Activated CD8-positive, alpha-beta memory T cell treated with anti-CD3 and anti-CD28 coated beads, Interleukin-2, amount 10 ng/mL, durations not matched to agents 7 days and 5 days (primary cell): Measurements from ENCODE around the gene RBM23. TPM values are rescaled to one million over a fixed set of nuclear protein-coding genes. Genes with fewer than 3 reads are reported as not detected.
"Not testable (repeated sequence)": the region's sequence is repeated elsewhere in the genome, so short reads cannot be mapped to it uniquely, and the experiment has no call there.

Experiments
- ATAC-seq: fragments of 150-1000 bp; cut with Tn5 transposase; one replicate; pipeline ENCODE4 v1.10.0; 2021; ENCODE audit warnings: moderate library complexity
- CTCF ChIA-PET: fragments of 350-600 bp; sonication (Branson Sonifier 250); formaldehyde crosslinking; loops from one replicate; lab custom pipeline; 2021; ENCODE audit warnings: antibody characterized with exemption; lab: Charles Lee
- DNase-seq: peaks from one replicate; pipeline ENCODE4 v3.0.0-alpha.2; 2020
- H3K27ac Mint-ChIP-seq: one replicate; pipeline ENCODE4 v1.8.0; 2021; ENCODE audit warnings: mild to moderate bottlenecking, mixed read lengths
- H3K27me3 Mint-ChIP-seq: one replicate; pipeline ENCODE4 v1.8.0; 2021; ENCODE audit warnings: mixed read lengths
- H3K36me3 Mint-ChIP-seq: one replicate; pipeline ENCODE4 v1.8.0; 2021; ENCODE audit warnings: mild to moderate bottlenecking, mixed read lengths
- H3K4me1 Mint-ChIP-seq: one replicate; pipeline ENCODE4 v1.8.0; 2021; ENCODE audit warnings: mixed read lengths
- H3K4me3 Mint-ChIP-seq: one replicate; pipeline ENCODE4 v1.8.0; 2021; ENCODE audit warnings: mild to moderate bottlenecking, moderate library complexity, mixed read lengths
- H3K9me3 Mint-ChIP-seq: one replicate; pipeline ENCODE4 v1.8.0; 2022; ENCODE audit warnings: low read depth, mixed read lengths
- total RNA-seq, 2 experiments: library from RNA; stranded (reverse); gene quantifications; one replicate each; pipeline ENCODE4 v1.2.3, GENCODE V29; 2021

The RBM23 gene
- total RNA-seq = 10 to 100 TPM; 82.9 to 96.7 TPM

DNA sequence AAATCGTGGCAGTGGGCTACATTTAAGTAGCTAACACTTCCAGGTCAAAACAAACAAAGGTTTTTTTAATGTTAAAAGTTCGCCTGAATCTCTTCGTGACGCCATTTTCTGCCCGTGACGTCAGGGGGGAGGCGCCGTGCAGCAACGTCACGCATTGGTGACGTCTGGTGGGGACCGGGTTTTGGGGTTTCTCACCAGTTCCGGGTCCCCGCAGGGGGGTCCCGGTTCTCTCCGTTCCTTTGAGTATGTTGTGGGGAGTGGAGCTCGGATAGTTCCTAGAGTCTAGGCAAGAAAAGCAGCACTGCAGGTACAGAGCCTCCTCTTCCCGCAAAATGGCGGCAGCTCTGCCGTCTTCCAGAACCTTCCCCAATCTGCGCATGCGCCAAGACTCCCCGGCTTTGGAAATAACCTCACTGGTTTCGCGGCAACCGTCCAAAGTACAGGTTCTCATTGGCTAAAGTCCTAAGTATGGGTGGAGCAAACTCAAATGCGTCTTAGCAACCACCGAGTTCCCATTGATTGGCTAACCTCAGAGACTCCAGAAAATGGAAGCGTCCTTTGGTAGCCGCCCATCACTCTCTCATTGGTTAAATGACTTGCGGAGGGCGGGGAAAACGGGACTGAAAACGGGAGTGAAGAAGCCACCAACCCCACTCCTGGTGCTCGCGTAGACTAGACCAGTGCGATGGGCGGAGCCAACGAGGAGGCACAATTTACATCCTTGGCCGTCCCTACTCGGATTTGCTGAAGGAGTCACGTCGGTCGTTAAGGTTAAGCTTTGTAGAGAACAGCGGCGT lies at the start of gene RBM23:
Gene RBM23 (minus strand): TSS at position 346 of the 797 bp plus-strand sequence.
- CTCF ChIA-PET = interaction anchor here (0.7 to 8.1 kb wide), 14 partner anchors 10 to 176 kb away, joined by 3 to 68 read pairs (median 6); partner anchors contain the start of genes ACIN1, AJUBA, C14orf119 and CDH24
- Mint-ChIP-seq H3K9me3 (no peaks in the 10 kb centered on the region), H3K4me3 (peak within 1 kb of the TSS; percentile 88), H3K36me3 (peaks cover 35% of the 10 kb centered on the region), H3K4me1 (peaks cover 22% of the 10 kb centered on the region), H3K27ac (peak within 1 kb of the TSS; percentile 99), H3K27me3 (no peaks in the 10 kb centered on the region)
- DNase-seq (peak; percentile 100), ATAC-seq (peak; percentile 89)

DNA sequence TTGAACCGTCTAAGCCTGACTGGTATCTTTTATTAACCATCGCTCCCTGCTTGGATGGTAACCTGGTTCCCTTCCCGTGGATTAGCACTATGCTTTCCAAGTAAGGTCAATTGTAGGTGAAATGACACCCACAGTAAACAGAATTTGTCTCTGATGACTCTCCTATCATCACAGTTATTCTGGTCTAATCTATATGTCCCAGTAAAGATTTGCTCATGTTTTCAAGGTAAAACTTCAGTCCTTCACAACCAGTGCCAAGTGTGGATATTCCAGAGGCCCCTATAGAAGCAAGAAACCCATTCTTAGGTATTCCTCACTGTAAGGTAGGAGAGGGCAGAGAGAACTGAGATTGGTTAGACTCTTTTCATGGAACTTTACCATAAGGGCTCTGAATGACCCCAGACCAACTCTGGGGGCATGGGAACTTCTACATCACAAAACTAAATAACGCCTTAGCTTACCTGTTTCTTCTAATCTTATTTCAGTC lies 47.9 kb upstream of the RBM23 start:
- ATAC-seq (no peak), DNase-seq (no peak)
- Mint-ChIP-seq H3K36me3 (no peaks in the 10 kb centered on the region), H3K9me3 (no peaks in the 10 kb centered on the region), H3K27ac (no peak overlapping the region), H3K4me3 (no peak overlapping the region), H3K27me3 (peaks cover 11% of the 10 kb centered on the region), H3K4me1 (no peaks in the 10 kb centered on the region)
- CTCF ChIA-PET = interaction anchor here (1.5 to 13.3 kb wide), 3 partner anchors 19 to 102 kb away, joined by 5 to 200 read pairs (median 15); partner anchors contain the start of genes AJUBA and CDH24

DNA sequence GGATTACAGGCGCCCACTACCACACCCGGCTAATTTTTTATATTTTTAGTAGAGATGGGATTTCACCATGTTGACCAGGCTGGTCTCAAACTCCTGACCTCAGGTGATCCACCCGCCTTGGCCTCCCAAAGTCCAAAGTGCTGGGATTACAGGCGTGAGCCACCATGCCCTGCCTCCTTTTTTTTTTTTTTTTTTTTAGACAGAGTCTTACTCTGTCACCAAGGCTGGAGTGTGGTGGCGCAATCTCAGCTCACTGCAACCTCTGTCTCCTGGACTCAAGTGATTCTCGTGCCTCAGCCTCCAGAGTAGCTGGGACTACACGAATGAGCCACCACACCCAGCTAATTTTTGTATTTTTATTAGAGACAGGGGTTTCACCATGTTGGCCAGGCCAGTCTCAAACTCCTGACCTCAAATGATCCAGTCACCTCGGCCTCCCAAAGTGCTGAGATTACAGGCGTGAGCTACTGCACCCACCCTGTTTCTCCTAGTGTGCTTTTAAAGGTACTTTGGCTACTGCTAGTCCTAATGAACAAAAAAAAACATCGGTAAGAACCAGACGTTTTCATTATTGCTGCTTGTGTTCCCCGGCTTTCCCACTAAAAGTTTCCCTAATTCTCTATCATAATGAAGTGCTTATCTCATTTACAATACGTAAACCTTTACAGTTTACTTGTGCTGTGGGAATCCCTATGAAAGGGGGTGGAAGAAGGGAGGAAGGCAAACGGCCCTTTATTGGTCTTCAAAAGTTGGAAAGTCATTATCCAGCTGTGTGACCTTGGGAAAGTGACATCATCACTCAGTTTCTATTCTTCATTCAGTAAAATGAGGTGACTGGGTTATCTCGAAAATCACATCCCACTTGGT lies 47.2 kb upstream of the RBM23 start:
- DNase-seq, ATAC-seq, H3K4me1 Mint-ChIP-seq, H3K9me3 Mint-ChIP-seq, H3K4me3 Mint-ChIP-seq, H3K27ac Mint-ChIP-seq, H3K36me3 Mint-ChIP-seq: not testable (repeated sequence)
- CTCF ChIA-PET = interaction anchor here (1.5 to 13.3 kb wide), 3 partner anchors 7 to 92 kb away, joined by 5 to 200 read pairs (median 34); partner anchors contain the start of genes AJUBA and CDH24
- H3K27me3 Mint-ChIP-seq = peaks cover 10% of the 10 kb centered on the region

DNA sequence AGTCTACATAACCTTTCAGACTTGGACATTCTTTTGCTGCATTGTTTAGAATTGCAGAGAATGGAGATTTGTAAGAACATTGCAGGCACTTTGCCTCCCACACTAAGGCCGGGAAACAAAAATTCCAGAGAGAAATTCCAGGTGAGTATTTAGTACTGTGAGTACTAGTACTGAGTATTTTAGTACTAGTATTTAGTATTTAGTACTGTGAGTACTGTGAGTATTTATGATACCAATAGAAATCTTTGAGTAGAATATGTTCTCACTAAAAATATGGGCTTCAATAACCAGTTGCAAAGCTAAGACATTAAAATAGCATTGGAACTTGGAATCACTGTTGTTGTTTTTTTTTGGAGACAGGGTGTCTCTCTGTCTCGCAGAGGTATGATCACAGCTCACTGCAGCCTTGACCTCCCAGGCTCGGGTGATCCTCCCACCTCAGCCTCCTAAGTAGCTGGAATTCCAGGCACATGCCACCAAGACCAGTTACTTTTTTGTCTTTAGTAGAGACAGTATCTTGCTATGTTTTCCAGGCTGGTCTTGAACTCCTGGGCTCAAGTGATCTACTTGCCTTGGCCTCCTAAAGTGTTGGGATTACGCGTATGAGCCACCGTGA lies 43.2 kb upstream of the RBM23 start:
- no peak overlapping the region for H3K4me3 Mint-ChIP-seq
- H3K9me3 Mint-ChIP-seq = no peaks in the 10 kb centered on the region
- ATAC-seq (no peak), DNase-seq (no peak)
- peaks cover 11% of the 10 kb centered on the region for H3K27me3 Mint-ChIP-seq
- CTCF ChIA-PET = interaction anchor here (0.8 to 7.6 kb wide), 9 partner anchors 8 to 96 kb away, joined by 3 to 34 read pairs (median 3); partner anchors contain the start of gene AJUBA
- no peaks in the 10 kb centered on the region for H3K36me3 Mint-ChIP-seq
- no peak overlapping the region for H3K27ac Mint-ChIP-seq
- H3K4me1 Mint-ChIP-seq = peaks cover 8% of the 10 kb centered on the region

DNA sequence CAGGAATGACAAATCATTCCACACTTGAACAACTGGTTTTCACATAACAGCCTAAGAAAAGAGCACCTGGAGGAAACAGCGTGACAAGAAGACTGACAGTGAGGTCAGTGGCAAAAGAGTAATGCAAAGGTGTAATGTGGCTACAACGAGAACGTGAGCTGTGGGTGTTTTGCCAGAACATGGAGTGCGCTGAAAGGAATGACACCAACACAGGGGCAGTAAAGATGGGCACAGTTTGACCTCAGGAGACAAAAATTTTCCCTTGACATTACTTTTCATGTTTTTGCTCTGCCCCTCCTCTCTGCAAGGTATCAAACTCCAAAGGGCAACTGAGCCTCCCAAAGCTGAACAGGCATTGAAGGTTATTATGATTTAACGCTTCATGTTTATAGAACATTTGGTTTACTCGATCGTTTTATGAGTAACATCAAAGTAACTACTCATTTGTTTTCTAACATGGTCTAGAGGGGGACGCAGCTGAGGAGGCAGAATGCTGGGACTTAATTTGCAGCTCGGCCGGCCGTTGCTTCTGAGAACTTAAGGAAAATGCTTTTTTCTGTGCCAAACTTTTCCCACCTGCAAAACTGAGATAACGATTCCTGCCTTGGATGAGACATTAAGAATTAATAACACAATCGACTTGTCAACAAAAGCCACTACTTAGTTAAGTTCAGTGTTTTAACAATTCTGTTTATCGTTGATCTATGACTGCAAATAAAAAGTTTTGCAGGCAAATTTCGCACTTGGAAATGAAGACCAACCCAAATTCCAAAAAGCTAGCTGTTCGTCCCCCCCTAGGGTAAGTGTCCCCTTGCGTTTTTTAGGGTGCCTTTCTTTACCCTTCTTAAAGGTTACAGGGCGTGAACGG lies 37.0 kb upstream of the RBM23 start:
- Mint-ChIP-seq H3K27me3 (peaks cover 4% of the 10 kb centered on the region), H3K36me3 (peaks cover 18% of the 10 kb centered on the region), H3K4me1 (peaks cover 34% of the 10 kb centered on the region), H3K9me3 (no peaks in the 10 kb centered on the region), H3K27ac (peak overlapping the region; percentile 88), H3K4me3 (peak overlapping the region; percentile 94)
- DNase-seq (no peak), ATAC-seq (no peak)
- CTCF ChIA-PET = interaction anchor here (0.6 to 5.4 kb wide), 19 partner anchors 12 to 386 kb away, joined by 3 to 28 read pairs (median 5); partner anchors contain the start of genes AJUBA, OXA1L, PRMT5 and PSMB5

DNA sequence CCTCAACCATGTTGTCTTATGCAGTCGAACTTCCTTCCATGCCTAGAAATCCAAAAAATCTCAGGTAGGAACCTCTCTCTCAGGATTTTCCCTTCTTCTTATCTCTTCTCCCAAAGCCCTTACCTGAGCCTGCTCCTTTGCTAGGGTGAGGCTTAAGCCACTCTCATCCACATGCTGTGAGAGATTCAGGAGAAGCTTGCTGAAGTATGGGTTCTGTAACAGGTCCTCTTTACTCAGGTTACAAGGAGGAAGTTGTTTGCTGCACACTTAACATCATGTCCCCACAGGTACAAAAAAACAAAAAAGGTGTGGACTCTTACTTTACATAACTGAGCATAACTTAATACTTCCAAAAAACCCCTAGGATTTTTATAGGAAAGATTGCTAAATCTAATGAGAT lies 33.5 kb upstream of the RBM23 start:
- ATAC-seq = no peak

DNA sequence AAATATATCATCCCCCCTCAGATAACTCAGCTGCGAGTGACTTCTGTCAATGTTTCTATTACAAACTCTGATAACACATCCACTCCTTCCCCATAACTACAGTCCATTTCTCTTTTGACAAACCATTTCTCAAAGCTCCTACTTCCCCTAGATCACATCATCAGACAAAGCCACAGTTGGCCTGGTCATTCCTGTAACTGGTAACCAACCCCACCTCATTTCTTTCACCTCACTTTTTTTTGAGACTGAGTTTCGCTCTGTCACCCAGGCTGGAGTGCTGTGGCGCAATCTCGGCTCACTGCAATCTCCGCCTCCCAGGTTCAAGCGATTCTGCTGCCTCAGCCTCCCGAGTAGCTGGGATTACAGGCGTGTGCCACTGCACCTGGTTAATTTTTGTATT lies 32.8 kb upstream of the RBM23 start:
- H3K27me3 Mint-ChIP-seq, H3K27ac Mint-ChIP-seq, ATAC-seq, H3K4me3 Mint-ChIP-seq, H3K9me3 Mint-ChIP-seq, DNase-seq: not testable (repeated sequence)
- CTCF ChIA-PET = interaction anchor here (0.9 to 1.4 kb wide), 2 partner anchors 43 to 106 kb away, joined by 3 read pairs; no protein-coding TSS in a partner anchor
- Mint-ChIP-seq H3K36me3 (peaks cover 36% of the 10 kb centered on the region), H3K4me1 (peaks cover 24% of the 10 kb centered on the region)

More for the DNA sequence above, 33.5 kb upstream of the RBM23 start:
- H3K9me3 Mint-ChIP-seq = no peaks in the 10 kb centered on the region
- peaks cover 28% of the 10 kb centered on the region for H3K4me1 Mint-ChIP-seq
- H3K4me3 Mint-ChIP-seq = no peak overlapping the region
- no peak overlapping the region for H3K27ac Mint-ChIP-seq
- CTCF ChIA-PET = interaction anchor here (1.0 to 1.2 kb wide), 2 partner anchors 21 to 23 kb away, joined by 3 read pairs; no protein-coding TSS in a partner anchor
- DNase-seq = no peak
- H3K36me3 Mint-ChIP-seq = peaks cover 30% of the 10 kb centered on the region
- H3K27me3 Mint-ChIP-seq = no peaks in the 10 kb centered on the region

DNA sequence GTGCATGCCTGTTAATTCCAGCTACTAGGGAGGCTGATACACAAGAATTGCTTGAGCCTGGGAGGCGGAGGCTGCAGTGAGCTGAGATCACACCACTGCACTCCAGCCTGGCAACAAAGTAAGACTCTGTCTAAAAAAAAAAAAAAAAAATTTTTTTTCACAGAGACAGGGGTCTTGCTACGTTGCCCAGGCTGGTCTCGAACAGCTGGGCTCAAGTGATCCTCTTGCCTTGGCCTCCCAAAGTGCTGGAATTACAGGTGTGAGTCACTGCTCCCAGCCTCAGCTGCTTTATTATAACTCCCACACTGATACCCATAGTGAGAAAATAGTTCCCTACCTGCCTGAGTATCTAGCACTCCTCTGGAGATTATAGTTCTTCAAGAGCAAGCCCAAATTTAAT lies 26.7 kb upstream of the RBM23 start:
- Mint-ChIP-seq H3K27ac (no peak overlapping the region), H3K27me3 (no peaks in the 10 kb centered on the region), H3K4me1 (no peaks in the 10 kb centered on the region), H3K9me3 (no peaks in the 10 kb centered on the region), H3K36me3 (peaks cover 25% of the 10 kb centered on the region), H3K4me3 (no peak overlapping the region)
- CTCF ChIA-PET = interaction anchor here (0.6 to 1.2 kb wide), 5 partner anchors 16 to 375 kb away, joined by 3 read pairs; no protein-coding TSS in a partner anchor
- no peak for DNase-seq
- no peak for ATAC-seq

DNA sequence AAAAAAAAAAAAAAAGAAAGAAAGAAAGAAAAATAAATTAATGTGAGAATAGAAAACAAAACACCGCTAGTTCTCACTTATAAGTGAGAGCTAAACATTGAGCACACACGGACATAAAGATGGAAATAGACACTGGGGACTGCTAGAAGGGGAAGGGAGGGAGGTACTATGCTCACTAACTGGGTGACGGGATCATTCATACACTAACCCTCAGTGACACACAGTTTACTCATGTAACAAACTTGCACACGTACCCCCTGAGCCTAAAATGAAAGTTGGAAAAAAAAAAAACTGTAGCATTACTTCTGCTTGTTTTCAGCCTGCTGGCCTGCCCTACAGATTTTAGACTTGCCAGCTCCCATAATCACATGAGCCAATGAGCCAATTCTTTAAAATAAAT lies 20.7 kb upstream of the RBM23 start:
- H3K4me1 Mint-ChIP-seq = no peaks in the 10 kb centered on the region

DNA sequence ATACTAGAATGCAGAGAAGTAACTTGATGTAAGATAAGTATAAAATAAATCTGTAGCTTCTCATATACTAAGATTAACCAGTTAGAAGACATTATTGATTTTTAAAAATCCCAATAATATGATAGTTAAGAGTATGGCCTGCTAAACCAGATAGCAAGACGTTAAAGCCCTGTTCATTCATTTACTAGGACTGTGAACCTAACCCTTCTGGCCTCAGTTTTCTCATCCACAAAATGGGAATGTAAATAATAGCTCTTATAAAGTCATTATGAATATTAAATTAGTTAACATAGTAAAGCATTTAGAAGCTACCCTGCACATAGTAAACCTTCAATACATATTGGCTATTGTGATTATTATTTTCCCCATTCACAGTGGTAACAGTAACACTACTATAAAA lies 16.2 kb upstream of the RBM23 start:
- ATAC-seq (no peak), DNase-seq (no peak)
- Mint-ChIP-seq H3K4me3 (no peak overlapping the region), H3K27me3 (no peaks in the 10 kb centered on the region), H3K27ac (no peak overlapping the region), H3K36me3 (peaks cover 11% of the 10 kb centered on the region), H3K4me1 (peaks cover 5% of the 10 kb centered on the region), H3K9me3 (no peaks in the 10 kb centered on the region)
- CTCF ChIA-PET = interaction anchor here (1.0 to 1.3 kb wide), 4 partner anchors 9 to 123 kb away, joined by 3 to 6 read pairs (median 4); partner anchors contain the start of gene CDH24

More for the DNA sequence above, 20.7 kb upstream of the RBM23 start:
- ATAC-seq (no peak), DNase-seq (no peak)
- no peaks in the 10 kb centered on the region for H3K9me3 Mint-ChIP-seq
- H3K27ac Mint-ChIP-seq = no peak overlapping the region
- CTCF ChIA-PET = no interaction called here
- H3K4me3 Mint-ChIP-seq = no peak overlapping the region
- peaks cover 15% of the 10 kb centered on the region for H3K36me3 Mint-ChIP-seq
- H3K27me3 Mint-ChIP-seq = no peaks in the 10 kb centered on the region

DNA sequence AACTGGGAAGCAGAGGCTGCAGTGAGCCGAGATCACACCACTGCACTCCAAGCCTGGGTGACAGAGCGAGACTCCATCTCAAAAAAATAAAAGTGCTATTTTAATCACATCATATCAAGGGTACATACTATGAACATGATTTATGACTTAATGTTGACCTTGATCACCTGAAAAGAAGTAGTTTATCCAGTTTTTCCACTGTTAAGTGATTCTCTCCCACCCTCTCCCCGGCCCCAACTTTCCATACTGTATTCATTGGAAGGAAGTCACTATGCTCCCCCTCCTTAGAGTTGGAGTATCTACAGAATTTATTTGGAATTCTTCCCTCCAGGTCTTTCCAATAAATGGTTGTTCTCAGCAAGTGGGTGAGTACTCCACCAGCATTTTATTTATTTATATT lies 13.2 kb upstream of the RBM23 start:
- CTCF ChIA-PET = interaction anchor here (1.5 to 6.4 kb wide), 2 partner anchors 13 to 54 kb away, joined by 4 to 58 read pairs; partner anchors contain the start of gene RBM23
- H3K9me3 Mint-ChIP-seq = no peaks in the 10 kb centered on the region
- H3K36me3 Mint-ChIP-seq = peaks cover 7% of the 10 kb centered on the region
- no peaks in the 10 kb centered on the region for H3K27me3 Mint-ChIP-seq
- peaks cover 18% of the 10 kb centered on the region for H3K4me1 Mint-ChIP-seq
- H3K27ac Mint-ChIP-seq = no peak overlapping the region
- no peak for DNase-seq
- no peak for ATAC-seq
- no peak overlapping the region for H3K4me3 Mint-ChIP-seq
